GM12891 (cell line): ENCODE measurements around the gene NUDT14.
A peak's percentile ranks its signal among the peaks of the same experiment; 100 is the strongest.

Experiments
- DNase-seq: peaks from one replicate; pipeline ENCODE4 v3.0.0; 2011; ENCODE audit warnings: low spot score; ENCODE audit not compliant: insufficient read length
- FAIRE-seq: peaks from 2 replicates; lab custom pipeline; 2011; peaks lifted over from hg19 to GRCh38; lab: Jason Lieb, UNC
- PAX5 ChIP-seq: IDR thresholded peaks from 2 replicates; pipeline ENCODE4 v1.6.1; 2011; ENCODE audit warnings: low read length, moderate library complexity, mild to moderate bottlenecking; ENCODE audit not compliant: insufficient read depth, severe bottlenecking
- POLR2A ChIP-seq: IDR thresholded peaks from 2 replicates; pipeline ENCODE4 v1.6.1; 2011; ENCODE audit warnings: low read depth, low read length, control low read depth
- POLR2AphosphoS5 ChIP-seq: IDR thresholded peaks from 2 replicates; pipeline ENCODE4 v1.6.1; 2011; ENCODE audit warnings: low read depth, low read length, control low read depth
- POU2F2 ChIP-seq: IDR thresholded peaks from 2 replicates; pipeline ENCODE4 v1.6.1; 2011; ENCODE audit warnings: low read depth, mild to moderate bottlenecking, control low read depth, low read length, moderate library complexity
- SPI1 ChIP-seq: IDR thresholded peaks from 2 replicates; pipeline ENCODE4 v1.6.1; 2011; ENCODE audit warnings: low read depth, low read length, control low read depth
- TAF1 ChIP-seq: IDR thresholded peaks from 2 replicates; pipeline ENCODE4 v1.6.1; 2011; ENCODE audit warnings: low read depth, low read length, control low read depth

The NUDT14 gene

DNA sequence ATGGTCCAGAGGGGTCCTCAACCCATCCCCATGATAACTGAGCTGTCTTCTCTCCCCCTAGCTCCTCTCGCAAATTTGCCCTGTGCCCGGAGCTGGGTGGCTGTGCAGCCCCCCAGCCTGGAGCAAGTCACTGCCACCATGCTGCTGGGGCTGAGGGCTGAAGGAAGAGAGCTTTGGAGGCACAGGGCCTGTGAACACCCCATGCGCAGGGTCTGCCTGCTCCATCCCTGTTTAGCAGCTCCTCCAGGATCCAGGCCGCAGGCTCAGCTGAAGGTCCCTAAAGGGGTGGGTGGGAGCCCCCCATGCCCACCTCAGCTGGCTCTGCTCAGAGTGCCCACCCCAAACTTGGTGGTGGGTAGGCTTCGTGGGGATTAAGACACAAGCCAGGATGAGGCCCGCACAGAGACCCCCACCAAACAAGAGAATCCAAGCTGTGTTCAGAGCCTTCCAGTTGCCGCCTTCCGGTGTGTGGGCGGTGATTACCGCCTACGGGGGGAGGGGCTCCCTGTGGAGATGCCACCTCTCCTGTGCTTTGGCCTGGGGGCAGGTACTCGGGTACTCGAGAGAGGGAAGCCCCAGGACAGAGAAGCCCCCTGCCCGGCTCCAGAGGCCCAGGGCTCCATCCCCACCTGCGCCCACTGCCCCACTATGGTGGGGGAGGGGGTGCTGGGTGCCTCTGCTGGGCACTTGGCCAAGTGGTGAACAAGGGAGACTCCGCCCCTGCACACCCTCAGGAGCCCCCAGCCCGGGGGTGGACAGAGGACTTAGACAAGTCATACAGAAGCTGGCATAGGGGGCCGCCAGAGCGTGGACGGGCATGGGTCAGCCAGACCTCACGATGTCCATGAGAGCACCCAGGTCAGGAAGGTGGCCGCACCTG lies 11.1 kb downstream of the NUDT14 start:
- DNase-seq: no peak
- FAIRE-seq: no peak
- TF ChIP-seq POU2F2 (no peak), TAF1 (no peak), PAX5 (no peak), POLR2AphosphoS5 (no peak), POLR2A (no peak), SPI1 (no peak)

DNA sequence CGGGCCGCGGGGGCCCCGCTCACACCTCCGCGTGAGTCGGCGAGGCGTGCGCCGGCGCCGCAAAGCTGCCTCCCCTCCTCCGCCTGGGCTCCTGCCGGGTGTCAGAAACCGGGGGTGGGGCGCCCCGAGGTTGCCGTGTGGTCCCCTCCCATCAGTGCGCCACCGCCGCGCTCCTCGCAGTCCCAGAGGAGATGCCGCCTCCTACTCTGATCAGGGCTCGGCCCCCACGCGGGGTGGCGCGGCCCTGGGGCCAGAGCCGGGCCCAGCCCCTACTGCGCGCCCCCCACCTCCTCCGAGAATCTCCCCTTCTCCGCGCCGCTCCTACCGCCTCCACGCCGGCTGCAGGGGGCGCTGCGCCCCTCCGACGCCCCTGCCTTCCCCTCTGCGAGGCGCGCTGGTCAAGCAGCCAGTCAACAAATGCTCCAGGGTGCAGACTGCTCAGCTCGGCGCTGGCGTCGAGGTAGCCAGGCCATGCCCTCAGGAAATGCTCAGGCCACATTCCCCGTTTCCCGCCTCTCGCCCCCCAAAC lies 12.1 kb downstream of the NUDT14 start:
- TF ChIP-seq TAF1 (no peak), POLR2AphosphoS5 (no peak), POLR2A (no peak), SPI1 (no peak), PAX5 (no peak), POU2F2 (no peak)
- DNase-seq (no peak), FAIRE-seq (peak; percentile 66)

DNA sequence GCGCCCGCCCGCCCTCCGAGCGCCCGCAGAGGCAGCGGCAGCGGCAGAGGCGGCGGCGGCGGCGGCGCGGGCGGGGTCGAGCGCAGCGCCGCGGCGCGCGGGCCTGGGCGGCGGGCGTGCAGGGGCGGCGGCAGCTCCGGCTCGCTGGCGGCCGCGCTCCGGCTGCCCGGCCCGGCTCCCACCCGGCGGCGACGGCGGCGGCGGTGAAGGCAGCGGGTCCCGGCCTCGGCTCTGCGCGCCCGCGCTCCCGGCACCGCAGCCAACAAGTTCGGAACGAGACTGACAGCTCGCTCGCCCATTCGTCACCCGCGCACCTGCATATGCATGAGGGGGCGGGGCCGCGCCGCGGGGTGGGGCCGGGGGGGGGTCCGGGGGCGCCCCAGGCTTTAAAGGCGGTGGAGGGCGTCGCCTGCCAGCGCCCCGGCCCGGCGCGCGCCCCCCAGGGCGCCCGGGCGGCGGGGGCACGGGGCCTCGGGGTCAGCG lies 12.6 kb downstream of the NUDT14 start, which contains the start of gene JAG2:
TSS of gene JAG2 (minus strand) at position 281 of the 483 bp plus-strand sequence. CDS start 356 bp downstream, outside the sequence.
- DNase-seq (peak; percentile 66), FAIRE-seq (peak; percentile 76)
- TF ChIP-seq PAX5 (no peak), POU2F2 (peak; percentile 97), POLR2A (no peak)

DNA sequence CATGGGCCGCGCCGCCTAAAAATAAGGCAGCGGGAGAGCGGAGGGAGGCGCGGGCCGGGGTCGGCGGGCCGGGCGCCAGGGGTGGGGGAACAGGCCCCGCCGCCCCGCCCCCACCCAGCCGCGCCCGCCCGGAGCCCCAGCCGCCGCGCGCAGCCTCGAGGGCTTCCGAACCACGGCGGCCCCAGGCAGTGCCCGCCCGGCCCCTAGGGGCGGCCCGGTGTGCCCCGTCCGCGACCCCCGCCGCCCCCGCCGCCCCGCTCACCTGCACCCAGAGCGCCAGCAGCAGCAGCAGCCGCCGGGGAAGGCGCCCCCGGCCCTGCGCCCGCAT lies 13.1 kb downstream of the NUDT14 start:
- DNase-seq (no peak), FAIRE-seq (no peak)
- TF ChIP-seq PAX5 (no peak), POLR2A (no peak), SPI1 (no peak), TAF1 (no peak), POU2F2 (no peak), POLR2AphosphoS5 (no peak)

DNA sequence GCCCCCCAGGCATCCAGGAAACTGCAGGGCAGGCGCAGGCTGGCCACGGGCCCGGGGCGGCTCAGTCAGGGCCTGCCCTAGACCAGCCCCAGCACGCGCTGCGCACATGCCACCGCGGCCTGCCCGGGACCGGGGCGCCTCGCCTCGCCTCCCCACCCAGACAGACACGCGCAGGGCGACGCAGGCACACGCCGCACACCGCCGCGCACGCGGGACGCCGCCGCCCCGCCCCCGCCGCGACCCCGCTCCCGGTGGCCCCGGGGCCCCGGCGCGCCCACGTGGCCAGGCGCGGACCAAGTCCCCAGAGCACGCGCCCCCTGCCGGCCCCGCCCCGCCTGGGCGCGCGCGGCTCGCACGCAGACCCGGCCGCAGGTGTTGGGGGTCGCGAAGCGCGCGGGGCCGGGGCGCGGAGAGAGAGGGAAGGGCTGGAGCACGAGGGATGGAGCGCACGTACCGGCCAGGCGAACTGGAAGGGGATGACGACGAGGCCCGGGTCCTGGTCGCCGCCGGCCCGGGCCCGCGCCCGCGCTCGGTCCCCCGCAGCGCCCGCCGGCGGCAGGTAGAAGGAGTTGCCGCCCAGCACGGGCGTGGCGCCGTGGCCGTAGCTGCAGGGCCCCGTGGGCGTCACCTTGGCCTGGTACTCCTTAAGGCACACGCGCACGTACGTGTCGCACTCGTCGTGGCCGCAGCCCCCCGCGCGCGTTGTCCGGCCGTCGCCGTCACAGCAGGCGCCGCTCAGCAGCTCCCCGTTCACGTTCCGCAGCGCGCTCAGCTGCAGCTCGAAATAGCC lies 13.6 kb downstream of the NUDT14 start:
- TF ChIP-seq POLR2A: no peak
- no peak for TF ChIP-seq TAF1
- TF ChIP-seq PAX5: no peak
- TF ChIP-seq POU2F2: no peak
- TF ChIP-seq POLR2AphosphoS5: no peak
- no peak for TF ChIP-seq SPI1
- DNase-seq (no peak), FAIRE-seq (peak; percentile 60)

DNA sequence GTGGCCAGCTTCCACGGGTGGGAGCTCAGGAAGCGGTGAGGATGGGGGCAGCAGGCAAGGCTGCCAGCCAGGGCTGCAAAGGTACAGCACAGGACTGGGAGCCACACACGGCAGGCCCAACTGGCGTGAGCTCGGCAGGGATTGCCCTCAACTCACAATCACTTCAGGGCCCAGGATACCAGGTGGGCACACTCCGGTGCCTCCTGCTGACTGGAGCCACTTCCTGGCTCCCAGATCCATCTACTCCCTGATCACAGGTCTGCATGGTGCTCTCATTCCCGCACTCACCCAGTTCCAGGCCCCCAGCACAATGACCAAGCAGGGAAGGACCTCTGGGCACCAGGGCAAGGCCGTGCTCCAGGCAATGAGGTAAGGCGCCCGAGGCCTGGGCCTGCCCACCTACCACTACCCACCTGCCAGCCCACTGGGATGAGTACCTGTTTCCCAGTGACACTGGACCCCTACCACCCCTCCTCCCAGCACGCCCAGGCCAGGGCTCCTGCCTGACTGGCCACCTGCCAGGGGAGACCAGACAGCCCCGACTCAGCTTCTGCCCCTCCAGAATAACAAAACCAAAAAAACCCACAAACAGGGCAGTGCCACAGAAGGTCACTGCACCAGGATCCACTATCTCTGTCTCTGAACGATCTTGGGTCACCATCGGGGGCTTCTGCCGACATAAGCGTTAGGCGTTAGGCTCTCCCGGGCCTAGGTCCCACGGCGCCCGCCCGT lies 14.4 kb downstream of the NUDT14 start:
- DNase-seq (no peak), FAIRE-seq (no peak)
- TF ChIP-seq POLR2A (no peak), POU2F2 (no peak), POLR2AphosphoS5 (no peak), TAF1 (no peak), PAX5 (no peak)

DNA sequence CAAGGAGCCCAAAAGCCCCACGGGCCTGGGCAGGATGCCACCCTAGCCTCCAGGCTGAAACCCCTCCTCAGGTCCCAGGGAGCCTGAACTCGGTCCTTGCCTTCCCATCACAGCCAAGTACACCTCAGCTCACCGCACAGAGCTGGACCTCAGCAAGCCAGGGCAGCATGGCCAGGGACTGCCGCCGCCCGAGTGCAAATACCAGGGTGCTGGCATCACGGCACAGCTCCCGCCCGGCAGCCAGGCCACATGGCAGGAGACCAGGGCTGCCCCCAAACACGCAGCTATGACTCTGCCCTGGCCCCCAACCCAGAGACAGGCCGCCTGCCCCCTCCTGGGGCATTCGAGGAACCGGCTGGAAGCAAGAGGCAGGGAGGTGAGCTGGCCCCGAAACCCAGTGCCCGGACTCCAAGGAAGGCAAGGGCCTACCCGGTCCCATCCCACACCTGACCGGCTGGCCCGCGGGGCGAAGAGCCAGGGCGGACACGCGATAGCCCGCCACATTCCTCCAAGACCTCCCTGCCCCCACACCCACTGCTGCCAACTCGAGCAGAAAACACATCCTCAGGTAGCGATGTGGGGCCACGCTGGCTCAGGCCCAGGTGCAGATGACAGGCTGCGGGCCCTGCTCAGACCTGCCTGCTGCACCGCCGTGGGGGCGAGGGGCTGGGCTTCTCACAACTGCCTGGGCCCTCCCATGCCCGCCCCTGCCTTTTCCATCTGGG lies 15.2 kb downstream of the NUDT14 start:
- DNase-seq: no peak
- no peak for TF ChIP-seq POLR2A
- no peak for FAIRE-seq

DNA sequence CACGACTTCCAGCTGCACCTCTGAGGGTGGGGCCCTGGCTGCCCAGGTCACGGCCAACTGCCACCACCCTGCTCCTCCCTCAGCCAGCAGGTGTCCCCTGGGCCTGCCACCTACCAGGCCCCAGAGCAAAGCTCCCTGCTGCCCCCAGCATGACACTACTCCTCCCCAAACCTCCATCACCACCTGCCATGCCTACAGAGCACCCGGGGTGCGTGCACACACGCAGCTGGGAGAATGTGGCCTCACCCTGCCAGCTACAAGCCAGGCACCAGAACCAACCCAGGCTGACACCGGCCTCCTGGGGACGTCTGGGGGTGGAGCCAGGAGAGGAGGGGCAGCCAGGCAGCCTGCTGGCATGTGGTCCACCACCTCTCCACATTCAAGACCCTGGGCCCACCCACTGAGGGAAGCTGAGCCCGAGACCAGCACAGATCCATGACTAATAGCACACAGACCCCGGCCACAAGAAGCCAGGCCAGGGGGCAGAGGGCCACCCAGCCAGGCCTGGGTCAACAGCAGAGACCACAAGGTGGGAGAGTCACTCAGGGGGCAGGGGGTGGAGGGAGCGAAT lies 15.9 kb downstream of the NUDT14 start:
- DNase-seq (no peak), FAIRE-seq (no peak)
- TF ChIP-seq POLR2A (no peak), PAX5 (no peak), POLR2AphosphoS5 (no peak), TAF1 (no peak), SPI1 (no peak), POU2F2 (no peak)
